ENCODE results near the gene FOXK1.

- TF ChIP-seq CTCF (IDR thresholded peaks at IDR 0.05) (no peak), ZFX (IDR thresholded peaks at IDR 0.05; ENCODE audit: borderline replicate concordance) (no peak)
Observed at GRCh38 chr7:4801839-4802231, 119.7 kb downstream of the FOXK1 start.

All from 22Rv1 (cell line).